HepG2 (cell line): ENCODE results near the gene TRMT112. TPM values are rescaled to one million over a fixed set of nuclear protein-coding genes. Genes with fewer than 3 reads are reported as not detected.

ENCODE experiments used
- ARID4A ChIP-seq: sonication (generic); formaldehyde crosslinking; IDR thresholded peaks from 2 replicates; pipeline ENCODE4 v1.5.0; 2020; ENCODE audit warnings: mild to moderate bottlenecking, missing genetic modification reagents, borderline replicate concordance
- BCL6 ChIP-seq: IDR thresholded peaks from 2 replicates; pipeline ENCODE4 v1.6.1; 2016; ENCODE audit warnings: missing genetic modification reagents, missing compliant biosample characterization
- FOXP4 ChIP-seq: sonication (generic); formaldehyde crosslinking; IDR thresholded peaks from 2 replicates; pipeline ENCODE4 v1.4.0; 2020; ENCODE audit warnings: missing genetic modification reagents
- GATAD1 ChIP-seq: IDR thresholded peaks from 2 replicates; pipeline ENCODE4 v1.6.1; 2016; ENCODE audit warnings: missing genetic modification reagents, missing compliant biosample characterization
- HDAC1 ChIP-seq: sonication (generic); formaldehyde crosslinking; IDR thresholded peaks from 2 replicates; pipeline ENCODE4 v1.5.1; 2020; ENCODE audit warnings: mild to moderate bottlenecking, missing genetic modification reagents
- HNF4G ChIP-seq, 2 experiments: sonication (generic) in 1 of 2; formaldehyde crosslinking in 1 of 2; IDR thresholded peaks; 2 replicates each; pipeline versions ENCODE4 v1.4.0 to v1.6.1; 2011 to 2020; ENCODE audit warnings: borderline replicate concordance in 2 of 2, low read depth in 2 of 2, mild to moderate bottlenecking in 2 of 2, low read length in 1 of 2, missing genetic modification reagents in 1 of 2, moderate library complexity in 1 of 2
- IRF2 ChIP-seq: IDR thresholded peaks from 2 replicates; pipeline ENCODE4 v1.6.1; 2018; ENCODE audit warnings: missing genetic modification reagents, missing compliant biosample characterization
- KLF16 ChIP-seq, 2 experiments: sonication (generic) in 1 of 2; formaldehyde crosslinking in 1 of 2; IDR thresholded peaks; 2 replicates each; pipeline versions ENCODE4 v1.6.1 to v1.8.0; 2016 to 2023; ENCODE audit warnings: missing genetic modification reagents in 2 of 2, missing compliant biosample characterization in 1 of 2
- NCOR1 ChIP-seq: fragments of 200-600 bp; sonication (generic); IDR thresholded peaks from 2 replicates; pipeline ENCODE4 v1.7.0; 2017; ENCODE audit warnings: antibody characterized with exemption, low read length, borderline replicate concordance
- PAF1 ChIP-seq: IDR thresholded peaks from 2 replicates; pipeline ENCODE4 v1.6.1; 2016; ENCODE audit warnings: missing genetic modification reagents, missing compliant biosample characterization
- POLR2G ChIP-seq: fragments of 200-400 bp; formaldehyde crosslinking; IDR thresholded peaks from 2 replicates; pipeline ENCODE4 v1.6.1; 2018; ENCODE audit warnings: mild to moderate bottlenecking, low read depth, low read length, moderate library complexity
- SNAPC5 ChIP-seq: sonication (generic); formaldehyde crosslinking; IDR thresholded peaks from 2 replicates; pipeline ENCODE4 v1.8.1; 2023; ENCODE audit warnings: mild to moderate bottlenecking, missing genetic modification reagents, borderline replicate concordance
- YEATS4 ChIP-seq: sonication (generic); formaldehyde crosslinking; IDR thresholded peaks from 2 replicates; pipeline ENCODE4 v1.4.0; 2020; ENCODE audit warnings: missing genetic modification reagents, borderline replicate concordance
- ZMYM2 ChIP-seq: sonication (generic); formaldehyde crosslinking; IDR thresholded peaks from 2 replicates; pipeline ENCODE4 v1.8.0; 2022; ENCODE audit warnings: mild to moderate bottlenecking, missing genetic modification reagents
- ZNF232 ChIP-seq: sonication (generic); formaldehyde crosslinking; IDR thresholded peaks from 2 replicates; pipeline ENCODE4 v1.4.0; 2020; ENCODE audit warnings: missing genetic modification reagents, borderline replicate concordance
- ZNF280D ChIP-seq: sonication (generic); formaldehyde crosslinking; IDR thresholded peaks from 2 replicates; pipeline ENCODE4 v1.5.1; 2020; ENCODE audit warnings: mild to moderate bottlenecking, missing genetic modification reagents
- ZNF530 ChIP-seq: sonication (generic); formaldehyde crosslinking; IDR thresholded peaks from 2 replicates; pipeline ENCODE4 v1.5.0; 2020; ENCODE audit warnings: low read depth, mild to moderate bottlenecking, missing genetic modification reagents
- ZNF879 ChIP-seq: sonication (generic); formaldehyde crosslinking; IDR thresholded peaks from 2 replicates; pipeline ENCODE4 v1.8.1; 2023; ENCODE audit warnings: missing genetic modification reagents
- ZSCAN20 ChIP-seq: sonication (generic); formaldehyde crosslinking; IDR thresholded peaks from 2 replicates; pipeline ENCODE4 v1.4.0; 2020; ENCODE audit warnings: missing genetic modification reagents, mild to moderate bottlenecking, borderline replicate concordance
- polyA plus RNA-seq, 8 experiments: library from polyadenylated mRNA; depleted of rRNA in 3 of 8; stranded (reverse) in 7 of 8; unstranded in 1 of 8; fragments of >200 nt; fragmentation: Illumina TruSeq in 4 of 8; extraction: Trizol in 4 of 8; gene quantifications; 2 replicates each; pipeline versions ENCODE4 v1.2.1 to v1.2.3, GENCODE V29; 2011 to 2016; ENCODE audit warnings: low read depth in 4 of 8, missing spikeins in 1 of 8, mixed read lengths in 1 of 8; ENCODE audit not compliant: insufficient read depth in 1 of 8
- total RNA-seq, 5 experiments: library from RNA; depleted of rRNA; stranded (reverse); fragments of >200 nt; fragmentation: Illumina TruSeq; extraction: Trizol; gene quantifications; 2 replicates each; pipeline ENCODE4 v1.2.3, GENCODE V29; 2016; ENCODE audit warnings: low read depth in 1 of 5

TRMT112 gene
- total and polyA plus RNA-seq, 2 of the 13 experiments (the other 11 are each of a cell fraction or from before 2014, with no cell fraction given): 186 to 409 TPM

- TF ChIP-seq ARID4A (peak; percentile 59; the same call in 1 of the 2 replicates), IRF2 (no peak), ZMYM2 (CRISPR knock-in tag) (no peak), ZSCAN20 (CRISPR knock-in tag) (no peak), NCOR1 (no peak), SNAPC5 (CRISPR knock-in tag) (no peak), ZNF530 (CRISPR knock-in tag) (no peak), ZNF879 (CRISPR knock-in tag) (no peak), KLF16 (CRISPR knock-in tag; IDR thresholded peaks at IDR 0.05) (no peak), HDAC1 (CRISPR knock-in tag) (peak; percentile 30; the same call in 1 of the 2 replicates), ZNF280D (CRISPR knock-in tag) (no peak), BCL6 (no peak), HNF4G (IDR thresholded peaks at IDR 0.05; ENCODE audit: borderline replicate concordance, low read depth, low read length) (no peak), HNF4G (CRISPR knock-in tag; IDR thresholded peaks at IDR 0.05; ENCODE audit: borderline replicate concordance, low read depth) (no peak), POLR2G (no peak), FOXP4 (CRISPR knock-in tag) (no peak), PAF1 (CRISPR knock-in tag) (no peak), GATAD1 (CRISPR knock-in tag) (no peak), YEATS4 (CRISPR knock-in tag) (no peak; the same call in 1 of the 2 replicates), ZNF232 (no peak)
Measured at GRCh38 chr11:64341851-64342791, 24.8 kb upstream of the TRMT112 start (continued).
